GM23338 (cell line): Measurements from ENCODE around the gene PLXNB2. TPM values are rescaled to one million over a fixed set of nuclear protein-coding genes. Genes with fewer than 3 reads are reported as not detected.

Experiments
- ATAC-seq: fragments of 200-7000 bp; cut with Tn5 transposase; 3 replicates; pipeline ENCODE4 v1.9.1; 2020
- DNase-seq: peaks from one replicate; pipeline ENCODE4 v3.0.0-alpha.2; 2015; ENCODE audit warnings: low spot score
- H2AFZ ChIP-seq: fragments of 200-600 bp; sonication (generic); 2 replicates; pipeline ENCODE4 v1.8.0; 2016; ENCODE audit warnings: antibody characterized with exemption, mild to moderate bottlenecking, moderate library complexity
- H3F3A ChIP-seq: fragments of 200-600 bp; sonication (generic); replicated peaks from 2 replicates; pipeline ENCODE4 v1.8.0; 2017; ENCODE audit warnings: antibody characterized with exemption, mixed run types, low read depth
- H3K27ac ChIP-seq: fragments of 200-600 bp; sonication (generic); 2 replicates; pipeline ENCODE4 v1.6.1; 2016; ENCODE audit warnings: low read depth
- H3K27me3 ChIP-seq: fragments of 200-600 bp; sonication (generic); 2 replicates; pipeline ENCODE4 v1.8.0; 2016; ENCODE audit warnings: mild to moderate bottlenecking, mixed run types, moderate library complexity; ENCODE audit not compliant: insufficient read depth
- H3K36me3 ChIP-seq: fragments of 200-600 bp; sonication (generic); 2 replicates; pipeline ENCODE4 v1.8.0; 2016; ENCODE audit warnings: mild to moderate bottlenecking; ENCODE audit not compliant: insufficient read depth
- H3K4me1 ChIP-seq: fragments of 200-600 bp; sonication (generic); 2 replicates; pipeline ENCODE4 v1.8.0; 2016; ENCODE audit warnings: mild to moderate bottlenecking, moderate library complexity; ENCODE audit not compliant: insufficient read depth
- H3K4me2 ChIP-seq: fragments of 200-600 bp; sonication (generic); 2 replicates; pipeline ENCODE4 v1.7.1; 2017; ENCODE audit warnings: mixed run types
- H3K4me3 ChIP-seq: fragments of 200-600 bp; sonication (generic); 2 replicates; pipeline ENCODE4 v1.6.1; 2016; ENCODE audit warnings: mixed run types
- H3K79me2 ChIP-seq: fragments of 200-600 bp; sonication (generic); replicated peaks from 2 replicates; pipeline ENCODE4 v1.8.0; 2017; ENCODE audit warnings: mild to moderate bottlenecking; ENCODE audit not compliant: insufficient read depth
- H3K9me2 ChIP-seq: fragments of 200-600 bp; sonication (generic); 2 replicates; pipeline ENCODE4 v1.8.0; 2017; ENCODE audit not compliant: insufficient read depth
- H4K20me1 ChIP-seq: fragments of 200-600 bp; sonication (generic); replicated peaks from 2 replicates; pipeline ENCODE4 v1.8.0; 2017; ENCODE audit warnings: mild to moderate bottlenecking; ENCODE audit not compliant: insufficient read depth
- H3K27ac Mint-ChIP-seq: 2 replicates; pipeline ENCODE4 v1.8.0; 2020; ENCODE audit warnings: inconsistent platforms, mild to moderate bottlenecking, moderate library complexity, mixed read lengths
- H3K27me3 Mint-ChIP-seq: 3 replicates; pipeline ENCODE4 v1.8.0; 2022; ENCODE audit warnings: low read depth, mild to moderate bottlenecking, moderate library complexity, mixed read lengths, inconsistent platforms; ENCODE audit not compliant: insufficient read depth, poor library complexity
- H3K36me3 Mint-ChIP-seq: 3 replicates; pipeline ENCODE4 v1.8.0; 2021; ENCODE audit warnings: low read depth, mild to moderate bottlenecking, inconsistent platforms, moderate library complexity, mixed read lengths
- H3K4me1 Mint-ChIP-seq: 3 replicates; pipeline ENCODE4 v1.8.0; 2020; ENCODE audit warnings: mild to moderate bottlenecking, inconsistent platforms, mixed read lengths
- H3K4me3 Mint-ChIP-seq: 3 replicates; pipeline ENCODE4 v1.8.0; 2021; ENCODE audit warnings: moderate library complexity, mild to moderate bottlenecking, inconsistent platforms, mixed read lengths
- H3K9me3 Mint-ChIP-seq: 3 replicates; pipeline ENCODE4 v1.8.0; 2020; ENCODE audit warnings: moderate library complexity, mild to moderate bottlenecking, inconsistent platforms, mixed read lengths
- CREB1 ChIP-seq: fragments of 250-450 bp; sonication (Bioruptor Pico); IDR thresholded peaks from 2 replicates; pipeline ENCODE4 v1.5.0; 2020; ENCODE audit warnings: low read depth, mild to moderate bottlenecking, moderate library complexity
- EZH2 ChIP-seq: fragments of 200-600 bp; sonication (generic); IDR thresholded peaks from one replicate; pipeline ENCODE4 v1.8.0; 2017; ENCODE audit warnings: antibody characterized with exemption, mild to moderate bottlenecking, low read depth; ENCODE audit not compliant: unreplicated experiment
- EZH2phosphoT487 ChIP-seq: fragments of 200-600 bp; sonication (generic); IDR thresholded peaks from one replicate; pipeline ENCODE4 v1.8.1; 2018; ENCODE audit warnings: antibody characterized with exemption; ENCODE audit not compliant: unreplicated experiment
- JUNB ChIP-seq: IDR thresholded peaks from one replicate; pipeline ENCODE4 v1.6.1; 2016; ENCODE audit warnings: antibody characterized with exemption; ENCODE audit not compliant: unreplicated experiment
- STAT1 ChIP-seq: IDR thresholded peaks from one replicate; pipeline ENCODE4 v1.6.1; 2016; ENCODE audit warnings: antibody characterized with exemption; ENCODE audit not compliant: unreplicated experiment
- ZNF114 ChIP-seq: fragments of 250-450 bp; sonication (Bioruptor Pico); IDR thresholded peaks from 2 replicates; pipeline ENCODE4 v1.5.0; 2020; ENCODE audit warnings: mild to moderate bottlenecking, moderate library complexity
- ZNF331 ChIP-seq: fragments of 250-450 bp; sonication (Bioruptor Pico); IDR thresholded peaks from 2 replicates; pipeline ENCODE4 v1.5.0; 2020; ENCODE audit warnings: low read depth, mild to moderate bottlenecking, moderate library complexity
- polyA plus RNA-seq: library from polyadenylated mRNA; unstranded; fragments of >200 nt; fragmentation: Nextera tagmentation; extraction: Ambion mirVana; gene quantifications from 2 replicates; pipeline ENCODE4 v1.2.1, GENCODE V29; 2016
- total RNA-seq: library from RNA; depleted of rRNA; stranded (reverse); fragments of >200 nt; shearing (Covaris generic); gene quantifications from 2 replicates; pipeline ENCODE4 v1.2.3, GENCODE V29; 2014
- TF ChIP-seq, protein P1 (sequence below): fragments of 250-450 bp; sonication (Bioruptor Pico); IDR thresholded peaks from 2 replicates; pipeline ENCODE4 v1.5.0; 2020; ENCODE audit warnings: mild to moderate bottlenecking, moderate library complexity
- TF ChIP-seq, protein P2 (sequence below): IDR thresholded peaks from 2 replicates; pipeline ENCODE4 v1.6.1; 2016; ENCODE audit warnings: antibody characterized with exemption
- TF ChIP-seq, protein P3 (sequence below), 2 experiments: fragments of 200-600 bp in 1 of 2; sonication (generic) in 1 of 2; conservative IDR thresholded peaks; 2 replicates each; pipeline versions ENCODE4 v1.5.1 to v1.6.1; 2016 to 2017; ENCODE audit warnings: antibody characterized with exemption in 2 of 2, low read depth in 2 of 2, mild to moderate bottlenecking in 2 of 2, moderate library complexity in 1 of 2

Gene PLXNB2
- total and polyA plus RNA-seq, 2 experiments from 2014 or later: 29.1 to 66.3 TPM

DNA sequence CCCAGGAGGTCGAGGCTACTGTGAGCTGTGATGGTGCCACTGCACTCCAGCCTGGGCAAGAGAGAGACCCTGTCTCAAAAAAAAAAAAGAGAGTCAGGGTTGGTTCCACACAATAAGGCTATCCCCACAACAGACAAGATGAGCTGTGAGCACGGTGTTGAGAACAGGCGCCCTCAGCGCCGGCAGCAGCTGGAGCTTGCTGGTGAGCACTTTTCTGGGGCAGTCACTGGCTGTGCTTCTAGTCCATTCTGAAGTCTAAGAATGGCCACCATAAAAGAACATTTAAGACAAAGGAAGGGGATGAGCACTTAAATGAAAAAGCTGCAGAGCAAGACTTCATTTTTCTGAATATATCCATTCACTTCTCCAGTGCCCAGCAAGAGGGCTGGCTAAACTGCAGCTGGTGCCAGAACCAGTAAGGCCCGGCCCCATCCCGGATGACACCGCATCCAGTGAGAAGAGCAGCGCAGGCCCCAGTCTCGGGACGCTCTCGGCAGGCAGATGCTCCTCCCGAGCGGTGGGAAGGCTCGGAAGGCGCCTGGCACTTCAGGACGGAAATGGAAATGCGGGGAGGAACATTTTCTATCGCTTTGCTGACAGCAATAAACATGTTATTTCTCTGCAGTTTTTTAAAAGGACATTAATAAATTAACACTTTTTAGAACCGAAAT lies 74.8 kb downstream of the PLXNB2 start:
- H3K27me3 ChIP-seq: no peaks in the 10 kb centered on the region
- H3K4me3 ChIP-seq: no peak overlapping the region

More for the DNA sequence above, 74.8 kb downstream of the PLXNB2 start:
- Histone ChIP-seq H4K20me1 (peaks cover 4% of the 10 kb centered on the region), H3K4me1 (no peaks in the 10 kb centered on the region), H3K79me2 (peaks cover 21% of the 10 kb centered on the region), H3K36me3 (no peaks in the 10 kb centered on the region), H2AFZ (no peak overlapping the region), H3K9me2 (no peaks in the 10 kb centered on the region), H3K27ac (no peak overlapping the region), H3F3A (0 out of 2 replicates have a peak, but pooled peaks cover 5% of the 10 kb centered on the region), H3K4me2 (no peak overlapping the region)
- H3K27me3 Mint-ChIP-seq: peaks cover 8% of the 10 kb centered on the region
- no peak for TF ChIP-seq STAT1
- TF ChIP-seq EZH2: no peak
- TF ChIP-seq, protein P1, sequence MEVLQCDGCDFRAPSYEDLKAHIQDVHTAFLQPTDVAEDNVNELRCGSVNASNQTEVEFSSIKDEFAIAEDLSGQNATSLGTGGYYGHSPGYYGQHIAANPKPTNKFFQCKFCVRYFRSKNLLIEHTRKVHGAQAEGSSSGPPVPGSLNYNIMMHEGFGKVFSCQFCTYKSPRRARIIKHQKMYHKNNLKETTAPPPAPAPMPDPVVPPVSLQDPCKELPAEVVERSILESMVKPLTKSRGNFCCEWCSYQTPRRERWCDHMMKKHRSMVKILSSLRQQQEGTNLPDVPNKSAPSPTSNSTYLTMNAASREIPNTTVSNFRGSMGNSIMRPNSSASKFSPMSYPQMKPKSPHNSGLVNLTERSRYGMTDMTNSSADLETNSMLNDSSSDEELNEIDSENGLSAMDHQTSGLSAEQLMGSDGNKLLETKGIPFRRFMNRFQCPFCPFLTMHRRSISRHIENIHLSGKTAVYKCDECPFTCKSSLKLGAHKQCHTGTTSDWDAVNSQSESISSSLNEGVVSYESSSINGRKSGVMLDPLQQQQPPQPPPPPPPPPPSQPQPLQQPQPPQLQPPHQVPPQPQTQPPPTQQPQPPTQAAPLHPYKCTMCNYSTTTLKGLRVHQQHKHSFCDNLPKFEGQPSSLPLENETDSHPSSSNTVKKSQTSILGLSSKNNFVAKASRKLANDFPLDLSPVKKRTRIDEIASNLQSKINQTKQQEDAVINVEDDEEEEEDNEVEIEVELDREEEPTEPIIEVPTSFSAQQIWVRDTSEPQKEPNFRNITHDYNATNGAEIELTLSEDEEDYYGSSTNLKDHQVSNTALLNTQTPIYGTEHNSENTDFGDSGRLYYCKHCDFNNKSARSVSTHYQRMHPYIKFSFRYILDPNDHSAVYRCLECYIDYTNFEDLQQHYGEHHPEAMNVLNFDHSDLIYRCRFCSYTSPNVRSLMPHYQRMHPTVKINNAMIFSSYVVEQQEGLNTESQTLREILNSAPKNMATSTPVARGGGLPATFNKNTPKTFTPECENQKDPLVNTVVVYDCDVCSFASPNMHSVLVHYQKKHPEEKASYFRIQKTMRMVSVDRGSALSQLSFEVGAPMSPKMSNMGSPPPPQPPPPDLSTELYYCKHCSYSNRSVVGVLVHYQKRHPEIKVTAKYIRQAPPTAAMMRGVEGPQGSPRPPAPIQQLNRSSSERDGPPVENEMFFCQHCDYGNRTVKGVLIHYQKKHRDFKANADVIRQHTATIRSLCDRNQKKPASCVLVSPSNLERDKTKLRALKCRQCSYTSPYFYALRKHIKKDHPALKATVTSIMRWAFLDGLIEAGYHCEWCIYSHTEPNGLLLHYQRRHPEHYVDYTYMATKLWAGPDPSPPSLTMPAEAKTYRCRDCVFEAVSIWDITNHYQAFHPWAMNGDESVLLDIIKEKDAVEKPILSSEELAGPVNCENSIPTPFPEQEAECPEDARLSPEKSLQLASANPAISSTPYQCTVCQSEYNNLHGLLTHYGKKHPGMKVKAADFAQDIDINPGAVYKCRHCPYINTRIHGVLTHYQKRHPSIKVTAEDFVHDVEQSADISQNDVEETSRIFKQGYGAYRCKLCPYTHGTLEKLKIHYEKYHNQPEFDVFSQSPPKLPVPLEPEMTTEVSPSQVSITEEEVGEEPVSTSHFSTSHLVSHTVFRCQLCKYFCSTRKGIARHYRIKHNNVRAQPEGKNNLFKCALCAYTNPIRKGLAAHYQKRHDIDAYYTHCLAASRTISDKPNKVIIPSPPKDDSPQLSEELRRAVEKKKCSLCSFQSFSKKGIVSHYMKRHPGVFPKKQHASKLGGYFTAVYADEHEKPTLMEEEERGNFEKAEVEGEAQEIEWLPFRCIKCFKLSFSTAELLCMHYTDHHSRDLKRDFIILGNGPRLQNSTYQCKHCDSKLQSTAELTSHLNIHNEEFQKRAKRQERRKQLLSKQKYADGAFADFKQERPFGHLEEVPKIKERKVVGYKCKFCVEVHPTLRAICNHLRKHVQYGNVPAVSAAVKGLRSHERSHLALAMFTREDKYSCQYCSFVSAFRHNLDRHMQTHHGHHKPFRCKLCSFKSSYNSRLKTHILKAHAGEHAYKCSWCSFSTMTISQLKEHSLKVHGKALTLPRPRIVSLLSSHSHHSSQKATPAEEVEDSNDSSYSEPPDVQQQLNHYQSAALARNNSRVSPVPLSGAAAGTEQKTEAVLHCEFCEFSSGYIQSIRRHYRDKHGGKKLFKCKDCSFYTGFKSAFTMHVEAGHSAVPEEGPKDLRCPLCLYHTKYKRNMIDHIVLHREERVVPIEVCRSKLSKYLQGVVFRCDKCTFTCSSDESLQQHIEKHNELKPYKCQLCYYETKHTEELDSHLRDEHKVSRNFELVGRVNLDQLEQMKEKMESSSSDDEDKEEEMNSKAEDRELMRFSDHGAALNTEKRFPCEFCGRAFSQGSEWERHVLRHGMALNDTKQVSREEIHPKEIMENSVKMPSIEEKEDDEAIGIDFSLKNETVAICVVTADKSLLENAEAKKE (CRISPR knock-in tag): no peak
- TF ChIP-seq, protein P2, sequence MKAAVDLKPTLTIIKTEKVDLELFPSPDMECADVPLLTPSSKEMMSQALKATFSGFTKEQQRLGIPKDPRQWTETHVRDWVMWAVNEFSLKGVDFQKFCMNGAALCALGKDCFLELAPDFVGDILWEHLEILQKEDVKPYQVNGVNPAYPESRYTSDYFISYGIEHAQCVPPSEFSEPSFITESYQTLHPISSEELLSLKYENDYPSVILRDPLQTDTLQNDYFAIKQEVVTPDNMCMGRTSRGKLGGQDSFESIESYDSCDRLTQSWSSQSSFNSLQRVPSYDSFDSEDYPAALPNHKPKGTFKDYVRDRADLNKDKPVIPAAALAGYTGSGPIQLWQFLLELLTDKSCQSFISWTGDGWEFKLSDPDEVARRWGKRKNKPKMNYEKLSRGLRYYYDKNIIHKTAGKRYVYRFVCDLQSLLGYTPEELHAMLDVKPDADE: no peak
- TF ChIP-seq EZH2phosphoT487: no peak
- no peak for TF ChIP-seq CREB1 (CRISPR knock-in tag)
- TF ChIP-seq JUNB: no peak
- TF ChIP-seq, protein P3, sequence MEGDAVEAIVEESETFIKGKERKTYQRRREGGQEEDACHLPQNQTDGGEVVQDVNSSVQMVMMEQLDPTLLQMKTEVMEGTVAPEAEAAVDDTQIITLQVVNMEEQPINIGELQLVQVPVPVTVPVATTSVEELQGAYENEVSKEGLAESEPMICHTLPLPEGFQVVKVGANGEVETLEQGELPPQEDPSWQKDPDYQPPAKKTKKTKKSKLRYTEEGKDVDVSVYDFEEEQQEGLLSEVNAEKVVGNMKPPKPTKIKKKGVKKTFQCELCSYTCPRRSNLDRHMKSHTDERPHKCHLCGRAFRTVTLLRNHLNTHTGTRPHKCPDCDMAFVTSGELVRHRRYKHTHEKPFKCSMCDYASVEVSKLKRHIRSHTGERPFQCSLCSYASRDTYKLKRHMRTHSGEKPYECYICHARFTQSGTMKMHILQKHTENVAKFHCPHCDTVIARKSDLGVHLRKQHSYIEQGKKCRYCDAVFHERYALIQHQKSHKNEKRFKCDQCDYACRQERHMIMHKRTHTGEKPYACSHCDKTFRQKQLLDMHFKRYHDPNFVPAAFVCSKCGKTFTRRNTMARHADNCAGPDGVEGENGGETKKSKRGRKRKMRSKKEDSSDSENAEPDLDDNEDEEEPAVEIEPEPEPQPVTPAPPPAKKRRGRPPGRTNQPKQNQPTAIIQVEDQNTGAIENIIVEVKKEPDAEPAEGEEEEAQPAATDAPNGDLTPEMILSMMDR (conservative IDR thresholded peaks at IDR 0.05; ENCODE audit: low read depth in 2 of 2): no peak
- TF ChIP-seq ZNF114 (CRISPR knock-in tag): no peak
- TF ChIP-seq ZNF331: no peak
- no peak overlapping the region for H3K27ac Mint-ChIP-seq
- H3K9me3 Mint-ChIP-seq: peaks cover 8% of the 10 kb centered on the region; the same call in 2 of the 3 replicates
- ATAC-seq: no peak
- peaks cover 7% of the 10 kb centered on the region for H3K4me1 Mint-ChIP-seq
- no peak overlapping the region for H3K4me3 Mint-ChIP-seq
- no peak for DNase-seq
- peaks cover 16% of the 10 kb centered on the region for H3K36me3 Mint-ChIP-seq
